Measurements from ENCODE around the gene SLC27A6. TPM values are rescaled to one million over a fixed set of nuclear protein-coding genes. Genes with fewer than 3 reads are reported as not detected.

The SLC27A6 gene
- total and polyA plus RNA-seq, 2 experiments from 2014 or later, result 2.0 to 4.8 TPM

DNA sequence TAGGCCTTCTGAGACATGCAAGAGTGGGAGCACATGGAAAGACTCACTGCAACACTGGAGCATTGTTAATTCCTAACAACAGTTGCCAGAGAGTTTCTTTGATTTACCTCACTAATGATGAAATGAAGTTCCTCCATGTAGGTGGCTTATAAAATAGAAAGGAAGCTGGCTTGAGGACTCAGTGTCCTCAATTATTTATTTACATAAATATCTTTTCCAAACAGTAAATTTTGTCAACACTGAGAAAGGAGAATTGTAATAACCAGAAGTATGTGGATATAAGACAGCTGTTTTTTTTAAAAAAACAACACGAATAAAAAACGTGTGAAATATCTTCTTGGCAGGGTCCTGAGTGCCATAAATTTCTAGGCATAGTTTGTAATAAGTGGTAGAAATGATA, 9.1 kb upstream of the SLC27A6 start:
- Mint-ChIP-seq H3K36me3 (ENCODE audit: low read depth) (peaks cover 9% of the 10 kb centered on the region; the same call in 2 of the 3 replicates), H3K4me1 (no peaks in the 10 kb centered on the region), H3K4me3 (no peak overlapping the region), H3K9me3 (peaks cover 16% of the 10 kb centered on the region; the same call in 2 of the 3 replicates), H3K27me3 (ENCODE audit: insufficient read depth, low read depth, poor library complexity) (no peaks in the 10 kb centered on the region), H3K27ac (no peak overlapping the region)
- no peak for ATAC-seq
- Histone ChIP-seq H3K27me3 (ENCODE audit: insufficient read depth) (no peaks in the 10 kb centered on the region), H4K20me1 (replicated peaks; ENCODE audit: insufficient read depth) (no peaks in the 10 kb centered on the region), H3K4me1 (ENCODE audit: insufficient read depth) (no peaks in the 10 kb centered on the region), H3K27ac (ENCODE audit: low read depth) (no peak overlapping the region), H2AFZ (no peak overlapping the region), H3K4me2 (no peak overlapping the region), H3F3A (replicated peaks; ENCODE audit: low read depth) (no peaks in the 10 kb centered on the region), H3K9me2 (ENCODE audit: insufficient read depth) (no peaks in the 10 kb centered on the region), H3K79me2 (replicated peaks; ENCODE audit: insufficient read depth) (no peaks in the 10 kb centered on the region), H3K36me3 (ENCODE audit: insufficient read depth) (no peaks in the 10 kb centered on the region), H3K4me3 (no peak overlapping the region)
- DNase-seq (ENCODE audit: low spot score), result no peak
- TF ChIP-seq CREB1 (CRISPR knock-in tag; IDR thresholded peaks at IDR 0.05; ENCODE audit: low read depth), result no peak

DNA sequence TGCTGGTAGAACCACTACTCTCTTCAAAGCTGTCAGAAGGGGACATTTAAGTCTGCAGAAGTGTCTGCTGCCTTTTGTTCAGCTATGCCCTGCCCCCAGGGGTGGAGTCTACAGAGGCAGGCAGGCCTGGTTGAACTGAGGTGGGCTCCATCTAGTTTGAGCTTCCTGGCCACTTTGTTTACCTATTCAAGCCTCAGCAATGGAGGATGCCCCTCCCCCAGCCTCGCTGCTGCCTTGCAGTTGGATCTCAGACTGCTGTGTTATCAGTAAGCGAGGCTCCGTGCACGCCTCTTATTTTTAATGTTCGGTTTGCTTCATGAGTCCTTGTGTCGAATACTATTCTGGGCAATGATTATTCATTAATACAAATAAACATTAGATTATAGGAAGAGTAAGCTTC, 3.1 kb upstream of the SLC27A6 start:
- H3K4me2 ChIP-seq, result no peak overlapping the region
- H3K27me3 ChIP-seq (ENCODE audit: insufficient read depth), result peaks cover 29% of the 10 kb centered on the region
- Mint-ChIP-seq H3K27me3 (ENCODE audit: insufficient read depth, low read depth, poor library complexity) (peaks cover 23% of the 10 kb centered on the region), H3K9me3 (peaks cover 20% of the 10 kb centered on the region; the same call in 2 of the 3 replicates), H3K4me1 (peaks cover 13% of the 10 kb centered on the region), H3K4me3 (no peak overlapping the region), H3K36me3 (ENCODE audit: low read depth) (peaks cover 11% of the 10 kb centered on the region; the same call in 2 of the 3 replicates), H3K27ac (no peak overlapping the region)
- no peak overlapping the region for H3K4me3 ChIP-seq
- no peaks in the 10 kb centered on the region for H3K79me2 ChIP-seq (replicated peaks; ENCODE audit: insufficient read depth)
- no peaks in the 10 kb centered on the region for H4K20me1 ChIP-seq (replicated peaks; ENCODE audit: insufficient read depth)
- H3K4me1 ChIP-seq (ENCODE audit: insufficient read depth), result no peaks in the 10 kb centered on the region
- H3K9me2 ChIP-seq (ENCODE audit: insufficient read depth), result peaks cover 3% of the 10 kb centered on the region; the same call in 1 of the 2 replicates
- peak overlapping the region; percentile 81; the same call in 1 of the 2 replicates for H2AFZ ChIP-seq
- DNase-seq (ENCODE audit: low spot score), result peak; percentile 30
- ATAC-seq, result no peak
- H3K36me3 ChIP-seq (ENCODE audit: insufficient read depth), result no peaks in the 10 kb centered on the region
- no peak overlapping the region for H3K27ac ChIP-seq (ENCODE audit: low read depth)
- no peaks in the 10 kb centered on the region for H3F3A ChIP-seq (replicated peaks; ENCODE audit: low read depth)
- TF ChIP-seq CREB1 (CRISPR knock-in tag; IDR thresholded peaks at IDR 0.05; ENCODE audit: low read depth) (no peak), EZH2 (IDR thresholded peaks at IDR 0.05; ENCODE audit: low read depth, unreplicated experiment) (no peak), STAT1 (IDR thresholded peaks at IDR 0.05; ENCODE audit: unreplicated experiment) (no peak), ZNF331 (CRISPR knock-in tag; IDR thresholded peaks at IDR 0.05; ENCODE audit: low read depth) (no peak), ZNF114 (CRISPR knock-in tag; IDR thresholded peaks at IDR 0.05) (no peak)
- TF ChIP-seq, protein P1, sequence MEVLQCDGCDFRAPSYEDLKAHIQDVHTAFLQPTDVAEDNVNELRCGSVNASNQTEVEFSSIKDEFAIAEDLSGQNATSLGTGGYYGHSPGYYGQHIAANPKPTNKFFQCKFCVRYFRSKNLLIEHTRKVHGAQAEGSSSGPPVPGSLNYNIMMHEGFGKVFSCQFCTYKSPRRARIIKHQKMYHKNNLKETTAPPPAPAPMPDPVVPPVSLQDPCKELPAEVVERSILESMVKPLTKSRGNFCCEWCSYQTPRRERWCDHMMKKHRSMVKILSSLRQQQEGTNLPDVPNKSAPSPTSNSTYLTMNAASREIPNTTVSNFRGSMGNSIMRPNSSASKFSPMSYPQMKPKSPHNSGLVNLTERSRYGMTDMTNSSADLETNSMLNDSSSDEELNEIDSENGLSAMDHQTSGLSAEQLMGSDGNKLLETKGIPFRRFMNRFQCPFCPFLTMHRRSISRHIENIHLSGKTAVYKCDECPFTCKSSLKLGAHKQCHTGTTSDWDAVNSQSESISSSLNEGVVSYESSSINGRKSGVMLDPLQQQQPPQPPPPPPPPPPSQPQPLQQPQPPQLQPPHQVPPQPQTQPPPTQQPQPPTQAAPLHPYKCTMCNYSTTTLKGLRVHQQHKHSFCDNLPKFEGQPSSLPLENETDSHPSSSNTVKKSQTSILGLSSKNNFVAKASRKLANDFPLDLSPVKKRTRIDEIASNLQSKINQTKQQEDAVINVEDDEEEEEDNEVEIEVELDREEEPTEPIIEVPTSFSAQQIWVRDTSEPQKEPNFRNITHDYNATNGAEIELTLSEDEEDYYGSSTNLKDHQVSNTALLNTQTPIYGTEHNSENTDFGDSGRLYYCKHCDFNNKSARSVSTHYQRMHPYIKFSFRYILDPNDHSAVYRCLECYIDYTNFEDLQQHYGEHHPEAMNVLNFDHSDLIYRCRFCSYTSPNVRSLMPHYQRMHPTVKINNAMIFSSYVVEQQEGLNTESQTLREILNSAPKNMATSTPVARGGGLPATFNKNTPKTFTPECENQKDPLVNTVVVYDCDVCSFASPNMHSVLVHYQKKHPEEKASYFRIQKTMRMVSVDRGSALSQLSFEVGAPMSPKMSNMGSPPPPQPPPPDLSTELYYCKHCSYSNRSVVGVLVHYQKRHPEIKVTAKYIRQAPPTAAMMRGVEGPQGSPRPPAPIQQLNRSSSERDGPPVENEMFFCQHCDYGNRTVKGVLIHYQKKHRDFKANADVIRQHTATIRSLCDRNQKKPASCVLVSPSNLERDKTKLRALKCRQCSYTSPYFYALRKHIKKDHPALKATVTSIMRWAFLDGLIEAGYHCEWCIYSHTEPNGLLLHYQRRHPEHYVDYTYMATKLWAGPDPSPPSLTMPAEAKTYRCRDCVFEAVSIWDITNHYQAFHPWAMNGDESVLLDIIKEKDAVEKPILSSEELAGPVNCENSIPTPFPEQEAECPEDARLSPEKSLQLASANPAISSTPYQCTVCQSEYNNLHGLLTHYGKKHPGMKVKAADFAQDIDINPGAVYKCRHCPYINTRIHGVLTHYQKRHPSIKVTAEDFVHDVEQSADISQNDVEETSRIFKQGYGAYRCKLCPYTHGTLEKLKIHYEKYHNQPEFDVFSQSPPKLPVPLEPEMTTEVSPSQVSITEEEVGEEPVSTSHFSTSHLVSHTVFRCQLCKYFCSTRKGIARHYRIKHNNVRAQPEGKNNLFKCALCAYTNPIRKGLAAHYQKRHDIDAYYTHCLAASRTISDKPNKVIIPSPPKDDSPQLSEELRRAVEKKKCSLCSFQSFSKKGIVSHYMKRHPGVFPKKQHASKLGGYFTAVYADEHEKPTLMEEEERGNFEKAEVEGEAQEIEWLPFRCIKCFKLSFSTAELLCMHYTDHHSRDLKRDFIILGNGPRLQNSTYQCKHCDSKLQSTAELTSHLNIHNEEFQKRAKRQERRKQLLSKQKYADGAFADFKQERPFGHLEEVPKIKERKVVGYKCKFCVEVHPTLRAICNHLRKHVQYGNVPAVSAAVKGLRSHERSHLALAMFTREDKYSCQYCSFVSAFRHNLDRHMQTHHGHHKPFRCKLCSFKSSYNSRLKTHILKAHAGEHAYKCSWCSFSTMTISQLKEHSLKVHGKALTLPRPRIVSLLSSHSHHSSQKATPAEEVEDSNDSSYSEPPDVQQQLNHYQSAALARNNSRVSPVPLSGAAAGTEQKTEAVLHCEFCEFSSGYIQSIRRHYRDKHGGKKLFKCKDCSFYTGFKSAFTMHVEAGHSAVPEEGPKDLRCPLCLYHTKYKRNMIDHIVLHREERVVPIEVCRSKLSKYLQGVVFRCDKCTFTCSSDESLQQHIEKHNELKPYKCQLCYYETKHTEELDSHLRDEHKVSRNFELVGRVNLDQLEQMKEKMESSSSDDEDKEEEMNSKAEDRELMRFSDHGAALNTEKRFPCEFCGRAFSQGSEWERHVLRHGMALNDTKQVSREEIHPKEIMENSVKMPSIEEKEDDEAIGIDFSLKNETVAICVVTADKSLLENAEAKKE (CRISPR knock-in tag; IDR thresholded peaks at IDR 0.05), result no peak
- TF ChIP-seq, protein P2, sequence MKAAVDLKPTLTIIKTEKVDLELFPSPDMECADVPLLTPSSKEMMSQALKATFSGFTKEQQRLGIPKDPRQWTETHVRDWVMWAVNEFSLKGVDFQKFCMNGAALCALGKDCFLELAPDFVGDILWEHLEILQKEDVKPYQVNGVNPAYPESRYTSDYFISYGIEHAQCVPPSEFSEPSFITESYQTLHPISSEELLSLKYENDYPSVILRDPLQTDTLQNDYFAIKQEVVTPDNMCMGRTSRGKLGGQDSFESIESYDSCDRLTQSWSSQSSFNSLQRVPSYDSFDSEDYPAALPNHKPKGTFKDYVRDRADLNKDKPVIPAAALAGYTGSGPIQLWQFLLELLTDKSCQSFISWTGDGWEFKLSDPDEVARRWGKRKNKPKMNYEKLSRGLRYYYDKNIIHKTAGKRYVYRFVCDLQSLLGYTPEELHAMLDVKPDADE (IDR thresholded peaks at IDR 0.05), result no peak
- TF ChIP-seq, protein P3, sequence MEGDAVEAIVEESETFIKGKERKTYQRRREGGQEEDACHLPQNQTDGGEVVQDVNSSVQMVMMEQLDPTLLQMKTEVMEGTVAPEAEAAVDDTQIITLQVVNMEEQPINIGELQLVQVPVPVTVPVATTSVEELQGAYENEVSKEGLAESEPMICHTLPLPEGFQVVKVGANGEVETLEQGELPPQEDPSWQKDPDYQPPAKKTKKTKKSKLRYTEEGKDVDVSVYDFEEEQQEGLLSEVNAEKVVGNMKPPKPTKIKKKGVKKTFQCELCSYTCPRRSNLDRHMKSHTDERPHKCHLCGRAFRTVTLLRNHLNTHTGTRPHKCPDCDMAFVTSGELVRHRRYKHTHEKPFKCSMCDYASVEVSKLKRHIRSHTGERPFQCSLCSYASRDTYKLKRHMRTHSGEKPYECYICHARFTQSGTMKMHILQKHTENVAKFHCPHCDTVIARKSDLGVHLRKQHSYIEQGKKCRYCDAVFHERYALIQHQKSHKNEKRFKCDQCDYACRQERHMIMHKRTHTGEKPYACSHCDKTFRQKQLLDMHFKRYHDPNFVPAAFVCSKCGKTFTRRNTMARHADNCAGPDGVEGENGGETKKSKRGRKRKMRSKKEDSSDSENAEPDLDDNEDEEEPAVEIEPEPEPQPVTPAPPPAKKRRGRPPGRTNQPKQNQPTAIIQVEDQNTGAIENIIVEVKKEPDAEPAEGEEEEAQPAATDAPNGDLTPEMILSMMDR (conservative IDR thresholded peaks at IDR 0.05; ENCODE audit: low read depth in 2 of 2), result no peak
- TF ChIP-seq, protein P4, sequence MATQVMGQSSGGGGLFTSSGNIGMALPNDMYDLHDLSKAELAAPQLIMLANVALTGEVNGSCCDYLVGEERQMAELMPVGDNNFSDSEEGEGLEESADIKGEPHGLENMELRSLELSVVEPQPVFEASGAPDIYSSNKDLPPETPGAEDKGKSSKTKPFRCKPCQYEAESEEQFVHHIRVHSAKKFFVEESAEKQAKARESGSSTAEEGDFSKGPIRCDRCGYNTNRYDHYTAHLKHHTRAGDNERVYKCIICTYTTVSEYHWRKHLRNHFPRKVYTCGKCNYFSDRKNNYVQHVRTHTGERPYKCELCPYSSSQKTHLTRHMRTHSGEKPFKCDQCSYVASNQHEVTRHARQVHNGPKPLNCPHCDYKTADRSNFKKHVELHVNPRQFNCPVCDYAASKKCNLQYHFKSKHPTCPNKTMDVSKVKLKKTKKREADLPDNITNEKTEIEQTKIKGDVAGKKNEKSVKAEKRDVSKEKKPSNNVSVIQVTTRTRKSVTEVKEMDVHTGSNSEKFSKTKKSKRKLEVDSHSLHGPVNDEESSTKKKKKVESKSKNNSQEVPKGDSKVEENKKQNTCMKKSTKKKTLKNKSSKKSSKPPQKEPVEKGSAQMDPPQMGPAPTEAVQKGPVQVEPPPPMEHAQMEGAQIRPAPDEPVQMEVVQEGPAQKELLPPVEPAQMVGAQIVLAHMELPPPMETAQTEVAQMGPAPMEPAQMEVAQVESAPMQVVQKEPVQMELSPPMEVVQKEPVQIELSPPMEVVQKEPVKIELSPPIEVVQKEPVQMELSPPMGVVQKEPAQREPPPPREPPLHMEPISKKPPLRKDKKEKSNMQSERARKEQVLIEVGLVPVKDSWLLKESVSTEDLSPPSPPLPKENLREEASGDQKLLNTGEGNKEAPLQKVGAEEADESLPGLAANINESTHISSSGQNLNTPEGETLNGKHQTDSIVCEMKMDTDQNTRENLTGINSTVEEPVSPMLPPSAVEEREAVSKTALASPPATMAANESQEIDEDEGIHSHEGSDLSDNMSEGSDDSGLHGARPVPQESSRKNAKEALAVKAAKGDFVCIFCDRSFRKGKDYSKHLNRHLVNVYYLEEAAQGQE (IDR thresholded peaks at IDR 0.05; ENCODE audit: unreplicated experiment), result no peak

All from GM23338 (cell line).